HCT116 (cell line): ENCODE results near the gene GPATCH2L. TPM values are rescaled to one million over a fixed set of nuclear protein-coding genes. Genes with fewer than 3 reads are reported as not detected.

Experiments
- ATAC-seq: fragments of 200-7000 bp; cut with Tn5 transposase; 2 replicates; pipeline ENCODE4 v1.9.1; 2020; ENCODE audit warnings: mild to moderate bottlenecking, moderate library complexity
- BruUV-seq: library from RNA; stranded (reverse); fragments of 400-500 nt; replicated peaks from 2 replicates; lab custom pipeline; 2021; lab: Mats Ljungman, UMichigan
- CTCF ChIA-PET: fragments of 300-600 bp; sonication (Branson Sonifier 250); formaldehyde crosslinking; loops from one replicate; lab custom pipeline; 2021; ENCODE audit warnings: antibody characterized with exemption; lab: Charles Lee
- POLR2A ChIA-PET: fragments of 300-600, 350-600 bp; sonication (Branson Sonifier 250); formaldehyde crosslinking; loops from one replicate; lab custom pipeline; 2021; ENCODE audit warnings: antibody characterized with exemption; lab: Charles Lee
- RAD21 ChIA-PET, 2 experiments: fragments of 300-600 bp; sonication (Branson Sonifier 250); formaldehyde crosslinking; loops; one replicate each; lab custom pipeline; 2023; ENCODE audit warnings: low total read pairs in 2 of 2; ENCODE audit not compliant: uncharacterized antibody in 2 of 2, unreplicated experiment in 2 of 2, low non-redundant PET in 1 of 2; lab: Charles Lee
- DNase-seq: peaks from one replicate; pipeline ENCODE4 v3.0.0-alpha.2; 2010; ENCODE audit warnings: low read depth, low spot score
- H2AFZ ChIP-seq: fragments of 200-600 bp; shearing (Covaris generic), sonication (generic); 2 replicates; pipeline ENCODE4 v1.6.1; 2017; ENCODE audit warnings: low read depth, mixed run types, mixed read lengths, antibody characterized with exemption, low read length; ENCODE audit not compliant: poor library complexity, severe bottlenecking
- H3K27ac ChIP-seq: 2 replicates; pipeline ENCODE4 v1.5.1; 2012; ENCODE audit warnings: low read depth, low read length
- H3K27me3 ChIP-seq: fragments of 200-600 bp; sonication (generic); 2 replicates; pipeline ENCODE4 v1.6.1; 2016; ENCODE audit warnings: mixed run types, low read length, mixed read lengths; ENCODE audit not compliant: insufficient read depth
- H3K36me3 ChIP-seq, 2 experiments: fragments of 200-500 bp in 1 of 2; fragments of 200-600 bp in 1 of 2; sonication (Bioruptor generic) in 1 of 2; sonication (generic) in 1 of 2; 2 replicates each; pipeline versions ENCODE4 v1.5.1 to v1.6.1; 2014 to 2016; ENCODE audit warnings: low read length in 2 of 2, inconsistent platforms in 1 of 2, mixed read lengths in 1 of 2, mixed run types in 1 of 2; ENCODE audit not compliant: insufficient read depth in 2 of 2, control insufficient read depth in 1 of 2
- H3K4me1 ChIP-seq, 2 experiments: fragments of 200-600 bp in 1 of 2; sonication (generic) in 1 of 2; 2 replicates each; pipeline versions ENCODE4 v1.5.1 to v1.6.1; 2012 to 2017; ENCODE audit warnings: low read length in 2 of 2, inconsistent platforms in 1 of 2, mild to moderate bottlenecking in 1 of 2, mixed read lengths in 1 of 2, mixed run types in 1 of 2, moderate library complexity in 1 of 2; ENCODE audit not compliant: insufficient read depth in 2 of 2, control insufficient read depth in 1 of 2
- H3K4me2 ChIP-seq: fragments of 200-600 bp; sonication (generic); 2 replicates; pipeline ENCODE4 v1.6.1; 2017; ENCODE audit warnings: mixed run types, low read length, mixed read lengths
- H3K4me3 ChIP-seq, 2 experiments: fragments of 200-600 bp in 1 of 2; sonication (generic) in 1 of 2; replicated peaks in 1 of 2; 2 replicates each; pipeline ENCODE4 v1.5.1; 2011 to 2016; ENCODE audit warnings: low read length in 2 of 2, control low read depth in 1 of 2, low read depth in 1 of 2, mild to moderate bottlenecking in 1 of 2, mixed read lengths in 1 of 2, mixed run types in 1 of 2
- H3K79me2 ChIP-seq: fragments of 200-600 bp; sonication (generic); 2 replicates; pipeline ENCODE4 v1.6.1; 2017; ENCODE audit warnings: mild to moderate bottlenecking, mixed run types, low read length, moderate library complexity, mixed read lengths; ENCODE audit not compliant: insufficient read depth
- H3K9ac ChIP-seq: fragments of 200-600 bp; sonication (generic); 2 replicates; pipeline ENCODE4 v1.6.1; 2016; ENCODE audit warnings: low read length, mixed read lengths
- H3K9me2 ChIP-seq: fragments of 200-600 bp; sonication (generic), shearing (Covaris generic); 2 replicates; pipeline ENCODE4 v1.6.1; 2017; ENCODE audit warnings: mixed run types, mild to moderate bottlenecking, moderate library complexity; ENCODE audit not compliant: insufficient read depth
- H3K9me3 ChIP-seq, 2 experiments: fragments of 200-500 bp in 1 of 2; fragments of 200-600 bp in 1 of 2; sonication (Bioruptor generic) in 1 of 2; sonication (generic) in 1 of 2; 2 replicates each; pipeline ENCODE4 v1.6.1; 2014 to 2017; ENCODE audit warnings: low read length in 2 of 2, mixed read lengths in 2 of 2, inconsistent platforms in 1 of 2, low read depth in 1 of 2, mild to moderate bottlenecking in 1 of 2, mixed run types in 1 of 2, moderate library complexity in 1 of 2; ENCODE audit not compliant: control insufficient read depth in 1 of 2, insufficient read depth in 1 of 2
- H4K20me1 ChIP-seq: fragments of 200-600 bp; sonication (generic), shearing (Covaris generic); 2 replicates; pipeline ENCODE4 v1.6.1; 2017; ENCODE audit warnings: mixed run types, mild to moderate bottlenecking, moderate library complexity; ENCODE audit not compliant: insufficient read depth
- EGR1 ChIP-seq: IDR thresholded peaks from 2 replicates; pipeline ENCODE4 v1.6.1; 2012; ENCODE audit warnings: low read depth
- EZH2phosphoT487 ChIP-seq: fragments of 200-600 bp; IDR thresholded peaks from 2 replicates; pipeline ENCODE4 v1.6.1; 2018; ENCODE audit warnings: antibody characterized with exemption, borderline replicate concordance
- JUND ChIP-seq: IDR thresholded peaks from 2 replicates; pipeline ENCODE4 v1.6.1; 2012
- POLR2A ChIP-seq: IDR thresholded peaks from 2 replicates; pipeline ENCODE4 v1.7.0; 2011; ENCODE audit warnings: borderline replicate concordance; ENCODE audit not compliant: insufficient read depth, insufficient read length; ENCODE audit errors: extremely low read depth
- ZFX ChIP-seq: fragments of 450-650 bp; IDR thresholded peaks from 2 replicates; pipeline ENCODE4 v1.6.1; 2017
- ZNF274 ChIP-seq: fragments of 200-500 bp; sonication (Bioruptor generic); IDR thresholded peaks from 2 replicates; pipeline ENCODE4 v1.6.1; 2014; ENCODE audit warnings: mild to moderate bottlenecking, low read depth, low read length, inconsistent platforms
- intact Hi-C: fragments of 100-400 bp; cut with micrococcal nuclease; formaldehyde crosslinking; loops from 2 replicates; pipeline ENCODE4 v1.10.0; 2022
- total RNA-seq: library from RNA; stranded (reverse); gene quantifications from one replicate; pipeline ENCODE4 v1.2.1, GENCODE V29; 2021; ENCODE audit not compliant: unreplicated experiment
- TF ChIP-seq, protein P1 (sequence below), 3 experiments: fragments of 200-600 bp in 1 of 3; sonication (generic) in 1 of 3; IDR thresholded peaks in 2 of 3; conservative IDR thresholded peaks in 1 of 3; 2 replicates each; pipeline ENCODE4 v1.5.1; 2012 to 2017; ENCODE audit warnings: low read depth in 2 of 3, low read length in 2 of 3, antibody characterized with exemption in 1 of 3, borderline replicate concordance in 1 of 3, control low read depth in 1 of 3, mild to moderate bottlenecking in 1 of 3, mixed read lengths in 1 of 3, mixed run types in 1 of 3, moderate library complexity in 1 of 3; ENCODE audit not compliant: insufficient read depth in 1 of 3
- TF ChIP-seq, protein P2 (sequence below): IDR thresholded peaks from 2 replicates; pipeline ENCODE4 v1.6.1; 2011; ENCODE audit warnings: mild to moderate bottlenecking, low read length, moderate library complexity; ENCODE audit not compliant: insufficient replicate concordance; ENCODE audit errors: extremely low read depth

The GPATCH2L gene
- total RNA-seq, 1 experiment from 2014 or later, result 49.2 TPM

DNA sequence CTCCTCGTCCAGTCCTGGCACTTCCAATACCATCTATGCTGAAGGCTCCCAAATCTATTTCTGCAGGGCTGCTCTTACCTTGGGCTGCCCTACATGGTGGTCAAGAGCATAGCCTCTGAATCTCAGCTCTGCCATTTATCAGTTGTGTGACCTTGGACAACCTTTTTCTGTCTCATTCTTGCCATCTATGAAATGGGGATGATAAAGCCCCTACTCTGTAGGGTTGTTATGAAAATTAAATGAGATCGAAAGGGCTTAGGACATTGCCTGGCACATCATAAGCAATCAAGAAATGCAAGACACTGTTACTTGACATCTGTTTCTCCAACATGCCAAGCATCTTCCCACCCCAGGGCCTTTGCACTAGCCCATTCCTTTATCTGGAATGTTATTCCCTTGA is 45.5 kb upstream of the GPATCH2L start:
- no peaks in the 10 kb centered on the region for H3K9me2 ChIP-seq
- RAD21 ChIA-PET, result no interaction called here
- no peaks in the 10 kb centered on the region for H3K4me1 ChIP-seq
- no peak overlapping the region for H3K4me2 ChIP-seq
- CTCF ChIA-PET, result no interaction called here
- intact Hi-C loops, result no loop called here
- no peak for DNase-seq
- POLR2A ChIA-PET, result no interaction called here
- BruUV-seq, result no TSS peak
- 0 out of 2 replicates have a peak, but pooled peaks cover 8% of the 10 kb centered on the region for H3K27me3 ChIP-seq
- no peaks in the 10 kb centered on the region for H3K79me2 ChIP-seq
- H3K9me3 ChIP-seq, result no peaks in the 10 kb centered on the region
- H3K4me3 ChIP-seq, result no peak overlapping the region
- TF ChIP-seq ZFX (no peak), EZH2phosphoT487 (no peak), ZNF274 (no peak), JUND (no peak), EGR1 (no peak), POLR2A (no peak)
- TF ChIP-seq, protein P1, sequence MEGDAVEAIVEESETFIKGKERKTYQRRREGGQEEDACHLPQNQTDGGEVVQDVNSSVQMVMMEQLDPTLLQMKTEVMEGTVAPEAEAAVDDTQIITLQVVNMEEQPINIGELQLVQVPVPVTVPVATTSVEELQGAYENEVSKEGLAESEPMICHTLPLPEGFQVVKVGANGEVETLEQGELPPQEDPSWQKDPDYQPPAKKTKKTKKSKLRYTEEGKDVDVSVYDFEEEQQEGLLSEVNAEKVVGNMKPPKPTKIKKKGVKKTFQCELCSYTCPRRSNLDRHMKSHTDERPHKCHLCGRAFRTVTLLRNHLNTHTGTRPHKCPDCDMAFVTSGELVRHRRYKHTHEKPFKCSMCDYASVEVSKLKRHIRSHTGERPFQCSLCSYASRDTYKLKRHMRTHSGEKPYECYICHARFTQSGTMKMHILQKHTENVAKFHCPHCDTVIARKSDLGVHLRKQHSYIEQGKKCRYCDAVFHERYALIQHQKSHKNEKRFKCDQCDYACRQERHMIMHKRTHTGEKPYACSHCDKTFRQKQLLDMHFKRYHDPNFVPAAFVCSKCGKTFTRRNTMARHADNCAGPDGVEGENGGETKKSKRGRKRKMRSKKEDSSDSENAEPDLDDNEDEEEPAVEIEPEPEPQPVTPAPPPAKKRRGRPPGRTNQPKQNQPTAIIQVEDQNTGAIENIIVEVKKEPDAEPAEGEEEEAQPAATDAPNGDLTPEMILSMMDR (IDR thresholded peaks at IDR 0.05 in 2 of 3, conservative IDR thresholded peaks at IDR 0.05 in 1 of 3; ENCODE audit: borderline replicate concordance in 1 of 3, insufficient read depth in 1 of 3, low read depth in 2 of 3, low read length in 2 of 3), result no peak
- TF ChIP-seq, protein P2, sequence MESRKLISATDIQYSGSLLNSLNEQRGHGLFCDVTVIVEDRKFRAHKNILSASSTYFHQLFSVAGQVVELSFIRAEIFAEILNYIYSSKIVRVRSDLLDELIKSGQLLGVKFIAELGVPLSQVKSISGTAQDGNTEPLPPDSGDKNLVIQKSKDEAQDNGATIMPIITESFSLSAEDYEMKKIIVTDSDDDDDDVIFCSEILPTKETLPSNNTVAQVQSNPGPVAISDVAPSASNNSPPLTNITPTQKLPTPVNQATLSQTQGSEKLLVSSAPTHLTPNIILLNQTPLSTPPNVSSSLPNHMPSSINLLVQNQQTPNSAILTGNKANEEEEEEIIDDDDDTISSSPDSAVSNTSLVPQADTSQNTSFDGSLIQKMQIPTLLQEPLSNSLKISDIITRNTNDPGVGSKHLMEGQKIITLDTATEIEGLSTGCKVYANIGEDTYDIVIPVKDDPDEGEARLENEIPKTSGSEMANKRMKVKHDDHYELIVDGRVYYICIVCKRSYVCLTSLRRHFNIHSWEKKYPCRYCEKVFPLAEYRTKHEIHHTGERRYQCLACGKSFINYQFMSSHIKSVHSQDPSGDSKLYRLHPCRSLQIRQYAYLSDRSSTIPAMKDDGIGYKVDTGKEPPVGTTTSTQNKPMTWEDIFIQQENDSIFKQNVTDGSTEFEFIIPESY, result no peak
- no peaks in the 10 kb centered on the region for H3K36me3 ChIP-seq
- H3K9ac ChIP-seq, result no peak overlapping the region
- no peaks in the 10 kb centered on the region for H4K20me1 ChIP-seq
- no peak for ATAC-seq
- no peak overlapping the region for H2AFZ ChIP-seq
- H3K27ac ChIP-seq, result no peak overlapping the region
